HG03575 (cell line): ENCODE data around the gene SIAH3.

Experiments used
- ATAC-seq: cut with Tn5 transposase; IDR thresholded peaks from one replicate; pipeline ENCODE4 v1.9.1; 2021; ENCODE audit not compliant: unreplicated experiment, insufficient number of reproducible peaks, low FRiP score; ENCODE audit errors: extremely low read depth

The SIAH3 gene

GRCh38 chr13:45828256-45828968 lies 23.1 kb downstream of the SIAH3 start:
- no peak for ATAC-seq

DNA sequence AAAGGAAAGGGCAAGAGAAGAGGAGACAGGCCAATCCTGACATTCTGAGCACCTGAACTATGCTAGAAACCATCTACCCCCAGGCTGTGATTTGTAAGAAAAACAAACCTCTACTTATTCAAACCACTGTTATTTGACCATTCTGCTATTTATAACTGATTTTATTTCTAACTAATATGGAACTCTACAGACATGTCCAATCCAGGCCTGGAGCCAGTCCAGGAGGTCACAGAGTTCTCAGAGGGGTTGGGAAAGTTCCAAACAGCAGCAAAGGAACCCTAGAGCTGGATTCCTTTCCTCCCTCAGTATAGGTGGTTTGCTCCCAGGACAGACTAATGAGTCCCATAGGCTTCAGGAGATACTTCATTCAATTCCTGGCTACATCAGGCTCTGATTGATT lies 24.2 kb downstream of the SIAH3 start:
- ATAC-seq: no peak

- no peak for ATAC-seq
These were observed 24.8 kb downstream of the SIAH3 start for GRCh38 chr13:45826731-45827130.

DNA sequence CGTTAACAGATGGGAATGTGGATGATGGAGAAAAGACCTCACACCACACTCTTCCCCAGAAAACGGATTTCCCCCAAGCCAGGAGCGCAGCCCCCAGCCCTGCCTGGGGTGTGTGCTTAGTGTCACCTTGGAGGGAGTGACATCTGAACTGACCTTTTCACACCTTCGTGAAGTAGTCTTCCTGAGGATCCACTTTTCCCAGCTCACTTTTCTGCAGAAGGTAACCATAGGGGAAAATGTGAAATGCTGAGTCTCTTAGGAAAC lies 26.2 kb downstream of the SIAH3 start:
- no peak for ATAC-seq

- ATAC-seq: no peak
These were observed 28.0 kb downstream of the SIAH3 start for GRCh38 chr13:45823583-45823982.

GRCh38 chr13:45821811-45822210 lies 29.7 kb downstream of the SIAH3 start:
- ATAC-seq: no peak

DNA sequence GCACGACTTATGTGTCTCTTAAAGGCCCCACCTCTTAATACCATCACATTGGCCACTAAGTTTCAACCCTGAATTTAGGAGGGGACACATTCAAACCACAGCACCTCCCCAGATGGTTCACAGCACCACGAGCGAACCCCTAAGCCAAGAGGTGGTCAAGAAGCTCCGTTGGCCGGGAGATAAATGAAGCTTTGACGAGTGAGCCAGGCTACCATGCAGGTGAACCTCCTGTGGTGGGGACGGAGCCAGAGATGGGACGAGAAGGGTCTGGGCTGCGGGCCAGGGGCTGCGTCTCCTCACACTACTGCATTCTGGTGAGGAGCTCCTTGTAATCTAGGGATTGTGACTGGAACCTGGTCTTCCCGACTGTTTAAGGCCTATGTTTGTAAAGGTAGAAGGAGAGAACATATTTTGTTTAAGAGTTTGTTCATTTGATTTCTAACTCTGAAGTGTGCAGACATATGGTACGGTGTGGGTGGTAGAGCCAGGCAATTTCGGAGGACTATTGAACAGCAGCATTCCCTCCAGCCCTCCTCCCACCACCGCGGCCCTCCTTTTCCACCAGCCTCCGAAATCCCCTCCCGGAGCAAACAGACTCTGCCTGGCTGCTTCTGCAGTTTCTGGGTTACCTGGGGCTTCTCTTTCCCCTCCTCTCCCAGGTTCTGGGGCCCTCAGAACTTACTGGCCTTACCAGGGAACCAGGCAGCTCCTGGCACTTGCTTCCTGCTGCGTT lies 31.3 kb downstream of the SIAH3 start:
- no peak for ATAC-seq

GRCh38 chr13:45817833-45818232 lies 33.7 kb downstream of the SIAH3 start:
- no peak for ATAC-seq

DNA sequence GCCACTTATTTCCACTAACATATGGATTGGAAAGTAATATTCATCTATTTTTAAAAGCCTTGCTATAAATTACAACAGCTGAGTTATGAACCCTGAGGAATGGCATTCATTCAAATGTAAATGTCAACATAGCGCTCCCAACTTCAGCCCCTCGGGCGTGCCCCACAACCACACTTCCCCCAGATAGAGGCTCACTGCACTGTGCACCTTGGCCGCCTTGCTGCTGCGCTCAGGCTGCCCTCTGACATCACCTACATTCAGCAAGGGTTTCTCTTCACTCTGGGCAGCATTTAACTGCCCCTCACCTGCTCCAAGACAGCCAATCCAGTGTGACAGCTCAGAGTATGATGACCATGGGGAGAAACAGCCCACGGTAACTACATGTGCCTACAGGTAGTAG lies 35.1 kb downstream of the SIAH3 start:
- no peak for ATAC-seq

DNA sequence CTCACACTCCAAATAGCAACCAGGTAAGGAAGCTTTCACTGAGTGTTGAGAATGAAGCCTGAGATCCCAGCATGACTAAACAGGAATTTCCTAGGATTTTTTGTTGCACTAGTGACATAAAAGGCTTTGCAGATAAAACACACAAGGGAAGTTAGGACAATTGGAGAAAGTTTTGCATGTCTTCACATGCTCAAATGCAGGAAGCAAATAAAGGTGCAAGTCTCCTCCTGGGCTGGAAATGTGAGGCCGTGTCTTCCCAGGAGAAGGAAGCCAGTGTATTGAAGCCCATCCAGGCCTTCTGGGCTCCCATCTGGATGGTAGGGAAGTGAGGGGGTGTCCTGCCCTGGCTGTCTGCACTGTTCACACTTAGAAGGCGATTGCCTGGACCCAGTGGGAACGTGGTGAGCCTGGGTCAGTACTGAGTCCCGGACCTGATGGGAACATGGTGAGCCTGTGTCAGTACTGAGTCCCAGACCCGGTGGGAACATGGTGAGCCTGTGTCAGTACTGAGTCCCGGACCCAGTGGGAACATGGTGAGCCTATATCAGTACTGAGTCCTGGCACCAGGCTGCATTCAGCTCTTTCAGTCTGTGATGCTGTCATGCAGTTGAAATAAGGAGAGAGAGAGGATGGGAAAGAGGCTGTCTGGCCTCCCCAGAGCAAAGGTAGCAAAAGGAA lies 38.7 kb downstream of the SIAH3 start:
- no peak for ATAC-seq

DNA sequence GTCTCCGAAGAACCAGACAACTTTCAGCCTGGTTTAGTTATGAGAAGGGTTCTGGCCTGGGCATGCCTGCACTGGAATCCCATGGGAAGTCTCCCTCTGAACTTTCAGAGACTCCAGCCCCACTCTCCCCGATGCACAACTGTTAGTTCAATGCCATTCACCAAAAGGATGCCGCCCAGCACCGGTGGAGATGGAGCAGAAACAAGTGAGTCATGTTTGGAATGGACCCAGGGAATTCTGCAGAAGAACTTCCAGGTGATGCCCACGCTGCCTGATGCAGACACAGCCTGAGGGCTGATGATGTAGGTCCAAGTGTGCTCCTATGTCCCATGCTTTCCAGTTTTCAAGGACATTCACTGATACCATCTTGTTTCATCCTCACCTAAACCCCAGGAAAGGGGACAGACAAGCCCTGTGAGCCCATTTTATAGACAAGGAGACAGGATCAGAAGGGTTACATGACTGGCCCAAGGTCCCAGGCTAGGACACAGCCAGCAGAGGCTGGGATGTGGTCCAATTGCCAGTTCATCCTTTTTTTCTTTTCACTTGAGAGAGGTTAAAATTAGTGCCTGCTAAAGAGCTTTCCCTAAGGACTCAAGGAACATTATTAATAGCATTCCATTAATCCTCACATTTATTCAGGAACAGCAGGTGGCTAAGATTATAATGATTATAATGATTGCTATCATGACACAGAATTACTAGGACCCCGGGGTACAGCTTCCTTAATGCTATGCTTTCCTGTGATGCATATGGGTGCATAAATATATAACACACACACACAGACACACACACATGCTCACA lies 39.5 kb downstream of the SIAH3 start:
- ATAC-seq: no peak

- no peak for ATAC-seq
These were observed 41.7 kb downstream of the SIAH3 start for GRCh38 chr13:45809801-45810394.

DNA sequence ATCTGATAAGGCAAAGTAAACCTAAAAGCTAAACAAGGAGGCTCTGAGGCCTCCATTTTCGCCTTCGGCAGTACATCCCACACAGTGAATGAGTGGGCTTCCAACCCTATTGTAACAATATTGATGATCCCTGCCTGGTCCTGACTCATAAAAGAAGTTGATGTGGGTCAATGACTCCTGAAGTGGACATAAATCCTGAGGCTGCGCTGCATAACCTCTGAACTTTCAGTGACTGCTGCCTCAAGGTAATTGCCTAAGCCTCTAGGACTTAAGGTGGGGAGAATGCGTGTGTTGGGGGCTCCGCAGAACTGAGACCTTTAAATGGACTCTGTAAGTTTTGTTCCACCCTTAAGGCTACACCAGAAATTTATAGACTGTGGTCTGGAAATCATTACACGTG lies 42.6 kb downstream of the SIAH3 start:
- no peak for ATAC-seq

DNA sequence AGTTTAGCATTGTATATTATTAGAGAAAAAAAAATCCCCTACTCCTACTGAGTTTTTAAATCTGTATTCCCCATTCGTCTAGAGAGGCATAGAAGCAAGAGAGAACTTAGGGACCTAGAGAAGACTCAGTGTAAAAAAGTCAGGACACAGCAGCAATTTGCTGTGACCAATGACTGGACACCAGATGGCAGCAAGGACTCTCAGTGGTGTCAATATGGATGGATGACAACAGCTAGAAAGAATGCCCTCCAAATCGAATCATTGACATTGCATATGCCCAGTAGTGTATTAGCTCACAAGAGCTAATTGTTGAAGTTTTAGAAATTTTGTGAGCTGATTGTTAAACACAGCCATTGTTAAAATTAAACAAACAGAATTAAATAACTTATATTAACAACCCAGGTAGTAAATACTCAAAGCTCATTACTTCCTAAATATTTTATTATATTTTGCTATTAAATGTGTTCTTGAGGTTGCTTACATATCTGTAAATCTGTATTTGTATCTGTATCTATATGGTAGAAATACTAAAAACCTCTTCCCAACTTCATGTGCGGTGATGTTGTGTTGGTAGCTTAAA lies 43.9 kb downstream of the SIAH3 start:
- ATAC-seq: no peak

DNA sequence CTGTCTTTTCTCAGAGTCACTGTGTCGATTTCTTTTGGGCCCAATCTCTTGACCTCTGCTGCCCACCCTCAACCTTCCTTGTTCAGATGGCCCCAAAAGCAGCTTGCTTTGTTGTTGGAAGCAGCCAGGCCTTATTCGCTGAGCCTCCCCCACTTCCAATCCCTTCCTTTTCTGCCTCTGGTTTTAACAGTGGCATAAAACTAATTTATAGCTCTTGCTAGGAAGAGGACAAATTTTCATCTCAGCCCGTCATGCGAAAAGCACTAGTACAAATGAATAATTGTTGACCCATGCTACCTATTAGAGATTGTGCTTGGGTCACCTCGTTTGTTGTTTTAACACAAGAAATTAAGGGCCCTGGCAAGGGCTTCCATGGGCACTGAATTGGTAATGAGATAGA lies 51.1 kb downstream of the SIAH3 start:
- no peak for ATAC-seq

- no peak for ATAC-seq
These were observed 52.1 kb downstream of the SIAH3 start for GRCh38 chr13:45799451-45799850.

- ATAC-seq: no peak
These were observed 52.7 kb downstream of the SIAH3 start for GRCh38 chr13:45798851-45799250.

GRCh38 chr13:45796426-45797235 lies 54.9 kb downstream of the SIAH3 start:
- ATAC-seq: no peak
